Activated CD8-positive, alpha-beta T cell treated with anti-CD3 and anti-CD28 coated beads, Interleukin-2, amount 10 ng/mL, durations not matched to agents 7 days and 5 days (primary cell): ENCODE data around the gene CAPN2. TPM values are rescaled to one million over a fixed set of nuclear protein-coding genes. Genes with fewer than 3 reads are reported as not detected.
A peak's percentile ranks its signal among the peaks of the same experiment; 100 is the strongest.
"Not testable (repeated sequence)": the region's sequence is repeated elsewhere in the genome, so short reads cannot be mapped to it uniquely, and the experiment has no call there.

Experiments used
- ATAC-seq: fragments of 150-1000 bp; cut with Tn5 transposase; one replicate; pipeline ENCODE4 v1.10.0; 2021; ENCODE audit warnings: moderate library complexity
- CTCF ChIA-PET: fragments of 350-600 bp; sonication (Branson Sonifier 250); formaldehyde crosslinking; loops from one replicate; lab custom pipeline; 2021; ENCODE audit warnings: antibody characterized with exemption; lab: Charles Lee
- POLR2A ChIA-PET: fragments of 350-600 bp; sonication (Branson Sonifier 250); formaldehyde crosslinking; loops from one replicate; lab custom pipeline; 2021; ENCODE audit warnings: antibody characterized with exemption; lab: Charles Lee
- DNase-seq: peaks from one replicate; pipeline ENCODE4 v3.0.0-alpha.2; 2020
- H3K27ac Mint-ChIP-seq: one replicate; pipeline ENCODE4 v1.8.0; 2021; ENCODE audit warnings: mild to moderate bottlenecking, mixed read lengths
- H3K27me3 Mint-ChIP-seq: one replicate; pipeline ENCODE4 v1.8.0; 2021; ENCODE audit warnings: low read depth, mixed read lengths
- H3K36me3 Mint-ChIP-seq: one replicate; pipeline ENCODE4 v1.8.0; 2021; ENCODE audit warnings: low read depth, mixed read lengths
- H3K4me1 Mint-ChIP-seq: one replicate; pipeline ENCODE4 v1.8.0; 2021; ENCODE audit warnings: low read depth, mixed read lengths
- H3K4me3 Mint-ChIP-seq: one replicate; pipeline ENCODE4 v1.8.0; 2021; ENCODE audit warnings: mild to moderate bottlenecking, mixed read lengths
- H3K9me3 Mint-ChIP-seq: one replicate; pipeline ENCODE4 v1.8.0; 2022; ENCODE audit warnings: mixed read lengths; ENCODE audit not compliant: insufficient read depth
- total RNA-seq, 2 experiments: library from RNA; stranded (reverse); gene quantifications; one replicate each; pipeline ENCODE4 v1.2.3, GENCODE V29; 2021

The CAPN2 gene
- total RNA-seq, 2 experiments from 2014 or later: 176 to 178 TPM

DNA sequence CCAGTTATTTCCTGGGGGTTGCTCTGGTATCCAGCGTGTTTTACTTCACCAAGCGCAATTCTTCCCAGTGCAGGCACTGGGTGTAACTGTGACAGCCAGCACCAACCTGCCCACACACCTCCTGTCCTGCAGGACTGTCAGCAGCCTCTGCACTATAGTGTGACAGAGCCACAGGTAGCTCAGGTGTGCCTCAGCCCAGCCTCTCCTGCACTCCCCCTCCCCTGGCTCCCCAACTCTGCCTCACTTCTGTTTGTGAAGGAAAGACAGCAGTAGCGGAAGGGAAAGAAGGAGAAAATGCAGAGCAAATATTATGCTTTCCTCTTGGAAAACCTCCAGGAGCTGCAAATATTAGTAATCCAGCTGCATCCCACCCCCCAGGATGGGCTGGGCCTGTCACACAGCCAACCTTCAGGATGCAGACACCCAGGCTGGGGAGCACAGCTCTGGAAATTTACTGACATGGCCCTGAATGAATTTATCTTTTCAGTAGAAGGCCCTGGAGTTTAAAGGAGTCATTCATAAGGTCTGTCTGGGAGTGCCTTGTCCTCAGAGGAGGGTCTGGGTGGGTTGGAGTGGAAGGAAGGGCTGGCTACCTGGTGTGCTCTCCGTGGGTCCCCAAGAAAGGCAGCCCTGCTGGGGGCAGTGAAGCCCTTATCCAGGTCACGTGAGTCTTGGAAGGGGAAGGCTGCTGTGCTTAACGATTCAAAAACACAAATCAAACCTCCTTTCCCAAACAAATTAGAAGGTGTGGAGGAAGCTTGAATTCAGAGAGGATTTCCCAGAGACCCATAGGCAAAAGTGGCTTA, 20.9 kb downstream of the CAPN2 start:
- H3K27me3 Mint-ChIP-seq: no peaks in the 10 kb centered on the region
- H3K9me3 Mint-ChIP-seq: no peaks in the 10 kb centered on the region
- DNase-seq (no peak), ATAC-seq (no peak)
- no peak overlapping the region for H3K27ac Mint-ChIP-seq
- peaks cover 48% of the 10 kb centered on the region for H3K36me3 Mint-ChIP-seq
- CTCF ChIA-PET: interaction anchor here (0.8 to 2.8 kb wide), 2 partner anchors 16 to 35 kb away, joined by 3 to 11 read pairs; no protein-coding TSS in a partner anchor
- peaks cover 30% of the 10 kb centered on the region for H3K4me1 Mint-ChIP-seq
- POLR2A ChIA-PET: interaction anchor here (1.6 kb wide), 1 partner anchor 17 kb away, joined by 3 read pairs; no protein-coding TSS in a partner anchor
- no peak overlapping the region for H3K4me3 Mint-ChIP-seq

DNA sequence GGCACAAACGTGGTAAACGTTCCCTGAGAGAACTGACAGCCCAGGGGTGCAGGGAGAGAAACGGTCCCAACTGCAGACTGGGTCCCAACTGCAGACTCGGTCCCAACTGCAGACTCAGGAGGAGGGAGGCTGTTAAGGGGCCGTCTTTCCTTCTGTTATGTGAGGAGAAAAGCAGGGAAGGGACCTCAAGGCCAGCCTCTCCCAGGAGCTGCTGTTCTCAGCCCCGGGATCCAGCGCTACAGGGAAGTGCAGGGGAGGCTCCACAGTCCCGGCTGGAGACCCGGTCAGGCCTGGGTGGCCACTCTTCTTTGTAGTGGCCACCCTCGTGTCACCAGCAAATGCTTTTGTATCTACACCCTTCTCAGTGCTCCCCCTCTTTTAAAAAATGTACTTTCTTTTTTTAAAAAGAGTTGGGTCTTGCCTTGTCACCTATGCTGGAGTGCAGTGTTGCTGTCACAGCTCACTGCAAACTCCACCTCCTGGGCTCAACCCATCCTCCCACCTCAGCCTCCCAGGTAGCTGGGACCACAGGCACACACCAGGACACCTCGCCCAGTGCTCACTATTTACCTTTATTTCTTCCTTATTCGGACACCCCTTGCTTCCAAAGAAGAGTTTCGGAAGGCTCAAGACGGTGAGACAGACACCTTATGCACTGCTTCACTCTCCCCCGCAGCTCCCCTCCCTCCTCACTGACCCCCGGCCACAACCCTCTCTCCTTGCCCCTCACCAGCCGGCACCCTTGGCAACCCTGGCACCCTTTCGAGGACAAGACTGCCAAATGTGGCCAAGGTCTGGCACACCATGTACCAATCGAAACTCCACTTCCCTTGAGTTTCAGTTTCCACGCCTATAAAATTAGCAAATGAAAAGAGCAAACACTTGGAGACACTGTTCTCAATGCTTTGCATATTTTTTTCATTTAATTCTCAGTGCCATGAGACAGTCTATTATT, 21.8 kb downstream of the CAPN2 start:
- H3K9me3 Mint-ChIP-seq: no peaks in the 10 kb centered on the region
- H3K4me1 Mint-ChIP-seq: peaks cover 23% of the 10 kb centered on the region
- no peaks in the 10 kb centered on the region for H3K27me3 Mint-ChIP-seq
- ATAC-seq (no peak), DNase-seq (no peak)
- H3K4me3 Mint-ChIP-seq: no peak overlapping the region
- POLR2A ChIA-PET: no interaction called here
- CTCF ChIA-PET: interaction anchor here (2.8 kb wide), 1 partner anchor 15 kb away, joined by 11 read pairs; no protein-coding TSS in a partner anchor
- H3K36me3 Mint-ChIP-seq: peaks cover 46% of the 10 kb centered on the region
- H3K27ac Mint-ChIP-seq: peak overlapping the region; percentile 34

GRCh38 chr1:223736638-223737037, 24.3 kb downstream of the CAPN2 start:
- CTCF ChIA-PET: interaction anchor here (1.1 kb wide), 1 partner anchor 13 kb away, joined by 3 read pairs; no protein-coding TSS in a partner anchor
- H3K27me3 Mint-ChIP-seq, DNase-seq, ATAC-seq, H3K9me3 Mint-ChIP-seq, POLR2A ChIA-PET, H3K4me3 Mint-ChIP-seq, H3K4me1 Mint-ChIP-seq: not testable (repeated sequence)
- Mint-ChIP-seq H3K36me3 (peaks cover 37% of the 10 kb centered on the region), H3K27ac (peak overlapping the region; percentile 66)

DNA sequence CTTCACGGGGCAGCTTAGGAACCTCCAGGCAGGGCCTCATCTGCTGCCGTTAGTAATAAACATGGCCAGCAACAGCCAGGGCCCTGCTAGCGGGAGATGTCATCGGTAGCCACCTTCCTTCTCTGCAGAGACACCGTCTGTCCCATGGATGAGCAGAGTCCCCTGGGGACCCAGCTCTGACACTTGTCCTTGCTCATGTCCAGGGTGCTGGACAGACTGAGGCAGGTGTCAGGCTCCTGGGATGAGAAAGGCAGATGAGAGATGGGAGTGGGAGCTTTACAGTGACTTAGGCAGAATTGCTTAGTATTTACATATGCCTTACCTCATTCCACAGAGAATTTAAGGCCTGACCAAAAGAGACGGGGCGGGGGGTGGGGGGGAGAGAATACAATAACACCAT, 25.0 kb downstream of the CAPN2 start:
- Mint-ChIP-seq H3K27ac (no peak overlapping the region), H3K27me3 (no peaks in the 10 kb centered on the region), H3K4me3 (no peak overlapping the region), H3K36me3 (peaks cover 33% of the 10 kb centered on the region), H3K9me3 (no peaks in the 10 kb centered on the region), H3K4me1 (peaks cover 9% of the 10 kb centered on the region)
- ChIA-PET CTCF (interaction anchor here (1.1 to 3.3 kb wide), 2 partner anchors 12 kb away, joined by 3 to 19 read pairs; no protein-coding TSS in a partner anchor), POLR2A (interaction anchor here (1.0 kb wide), 1 partner anchor 21 kb away, joined by 3 read pairs; no protein-coding TSS in a partner anchor)
- ATAC-seq: no peak
- no peak for DNase-seq

- ChIA-PET CTCF (interaction anchor here (1.8 to 3.3 kb wide), 2 partner anchors 11 to 40 kb away, joined by 6 to 19 read pairs; no protein-coding TSS in a partner anchor), POLR2A (no interaction called here)
- Mint-ChIP-seq H3K9me3 (no peaks in the 10 kb centered on the region), H3K4me3 (no peak overlapping the region), H3K27me3 (no peaks in the 10 kb centered on the region), H3K36me3 (peaks cover 38% of the 10 kb centered on the region), H3K27ac (no peak overlapping the region), H3K4me1 (peaks cover 9% of the 10 kb centered on the region)
- ATAC-seq: no peak
- DNase-seq: no peak
These were observed 26.4 kb downstream of the CAPN2 start for GRCh38 chr1:223738465-223739365.

GRCh38 chr1:223739366-223740037, 27.2 kb downstream of the CAPN2 start:
- ChIA-PET POLR2A (no interaction called here), CTCF (interaction anchor here (1.8 to 3.3 kb wide), 2 partner anchors 10 to 41 kb away, joined by 6 to 19 read pairs; no protein-coding TSS in a partner anchor)
- Mint-ChIP-seq H3K9me3 (no peaks in the 10 kb centered on the region), H3K27me3 (no peaks in the 10 kb centered on the region), H3K4me3 (no peak overlapping the region), H3K36me3 (peaks cover 42% of the 10 kb centered on the region), H3K27ac (no peak overlapping the region), H3K4me1 (peaks cover 5% of the 10 kb centered on the region)
- DNase-seq: no peak
- ATAC-seq: no peak

GRCh38 chr1:223740038-223740736, 27.8 kb downstream of the CAPN2 start:
- not testable (repeated sequence) for H3K27me3 Mint-ChIP-seq

DNA sequence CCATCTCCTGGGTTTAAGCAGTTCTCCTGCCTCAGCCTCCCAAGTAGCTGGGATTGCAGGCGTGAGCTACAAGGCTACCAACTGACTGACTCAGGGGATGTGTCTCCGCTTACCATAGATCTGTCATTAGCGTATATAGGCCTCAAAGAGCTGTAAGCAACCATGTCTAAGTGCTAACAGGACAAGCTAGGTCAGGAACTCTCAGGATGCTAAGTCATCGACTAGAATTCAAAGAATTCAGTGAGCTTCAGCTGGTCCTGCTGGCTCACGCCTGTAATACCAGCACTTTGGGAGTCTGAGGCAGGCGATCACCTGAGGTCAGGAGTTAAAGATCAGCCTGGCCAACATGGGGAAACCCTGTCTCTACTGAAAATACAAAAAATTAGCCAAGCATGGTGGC, 29.5 kb downstream of the CAPN2 start:
- no peaks in the 10 kb centered on the region for H3K9me3 Mint-ChIP-seq
- H3K27me3 Mint-ChIP-seq: no peaks in the 10 kb centered on the region
- H3K36me3 Mint-ChIP-seq: peaks cover 46% of the 10 kb centered on the region
- CTCF ChIA-PET: interaction anchor here (0.6 to 1.7 kb wide), 2 partner anchors 30 to 33 kb away, joined by 3 to 6 read pairs; partner anchors contain the start of gene CAPN2
- ATAC-seq (no peak), DNase-seq (no peak)
- no peaks in the 10 kb centered on the region for H3K4me1 Mint-ChIP-seq
- POLR2A ChIA-PET: no interaction called here
- no peak overlapping the region for H3K27ac Mint-ChIP-seq
- no peak overlapping the region for H3K4me3 Mint-ChIP-seq

More at GRCh38 chr1:223740038-223740736, 27.8 kb downstream of the CAPN2 start:
- CTCF ChIA-PET: interaction anchor here (1.7 to 3.3 kb wide), 2 partner anchors 9 to 28 kb away, joined by 6 to 19 read pairs; partner anchors contain the start of gene CAPN2
- DNase-seq, H3K27ac Mint-ChIP-seq, H3K4me3 Mint-ChIP-seq, POLR2A ChIA-PET, ATAC-seq, H3K4me1 Mint-ChIP-seq, H3K9me3 Mint-ChIP-seq: not testable (repeated sequence)
- peaks cover 41% of the 10 kb centered on the region for H3K36me3 Mint-ChIP-seq

DNA sequence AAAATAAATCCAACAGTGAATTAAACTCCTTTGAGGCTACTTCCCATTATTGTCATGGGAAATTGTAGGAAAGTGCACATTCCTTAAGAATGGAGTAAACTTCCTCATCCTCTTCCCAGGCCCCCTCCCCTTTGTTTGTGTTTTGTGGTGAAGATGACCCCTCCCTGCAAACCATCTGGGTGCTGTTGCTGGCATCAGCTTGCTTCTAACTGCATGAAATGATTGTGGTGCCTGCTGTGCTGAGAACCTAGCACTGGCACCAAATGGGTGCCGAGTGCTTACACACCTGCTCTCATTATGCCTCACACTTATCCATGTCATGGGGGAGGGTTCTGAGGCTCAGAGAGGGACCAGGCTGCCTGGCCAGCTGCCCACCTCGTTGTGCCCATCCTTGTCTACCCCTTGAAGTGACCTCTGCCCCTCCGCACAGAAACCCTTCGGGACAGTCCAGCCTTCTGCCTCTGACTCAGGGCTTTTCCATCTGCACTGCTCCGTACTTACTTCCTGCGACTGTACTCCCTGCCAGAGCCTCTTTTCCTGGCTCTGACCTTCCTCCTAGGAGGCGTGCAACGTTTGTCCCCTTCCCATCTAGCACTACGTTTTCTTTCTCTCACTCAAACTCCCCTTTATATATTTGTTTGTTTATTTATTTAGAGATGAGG, 30.6 kb downstream of the CAPN2 start:
- no peak overlapping the region for H3K4me3 Mint-ChIP-seq
- no peaks in the 10 kb centered on the region for H3K27me3 Mint-ChIP-seq
- ChIA-PET CTCF (no interaction called here), POLR2A (no interaction called here)
- H3K9me3 Mint-ChIP-seq: no peaks in the 10 kb centered on the region
- ATAC-seq (no peak), DNase-seq (no peak)
- H3K27ac Mint-ChIP-seq: peak overlapping the region; percentile 52
- peaks cover 8% of the 10 kb centered on the region for H3K4me1 Mint-ChIP-seq
- peaks cover 57% of the 10 kb centered on the region for H3K36me3 Mint-ChIP-seq
